Raji (cell line): ENCODE data around the gene PHF12.

Experiments used
- POLR2A ChIP-seq: IDR thresholded peaks from 2 replicates; pipeline ENCODE4 v1.6.1; 2011; ENCODE audit warnings: low read depth, low read length, control low read depth; ENCODE audit not compliant: insufficient read depth

The PHF12 gene

GRCh38 chr17:28951428-28951990 is at the start of gene PHF12:
TSS of gene PHF12 (minus strand) at chr17:28951518. CDS start at chr17:28950960, 558 bp downstream.
- TF ChIP-seq POLR2A: peak; percentile 59

- no peak for TF ChIP-seq POLR2A
Measured at GRCh38 chr17:29000973-29001372, 49.7 kb upstream of the PHF12 start.

GRCh38 chr17:28999206-28999605 is 47.9 kb upstream of the PHF12 start:
- TF ChIP-seq POLR2A: no peak

- TF ChIP-seq POLR2A: no peak
Measured at GRCh38 chr17:28997806-28998205, 46.5 kb upstream of the PHF12 start.

GRCh38 chr17:28996554-28997096 is 45.3 kb upstream of the PHF12 start:
- no peak for TF ChIP-seq POLR2A

GRCh38 chr17:28993645-28994426 is 42.5 kb upstream of the PHF12 start:
- no peak for TF ChIP-seq POLR2A

- no peak for TF ChIP-seq POLR2A
Measured at GRCh38 chr17:28992625-28993600, 41.6 kb upstream of the PHF12 start.

GRCh38 chr17:28992185-28992584 is 40.9 kb upstream of the PHF12 start:
- TF ChIP-seq POLR2A: no peak

GRCh38 chr17:28991779-28992178 is 40.5 kb upstream of the PHF12 start:
- no peak for TF ChIP-seq POLR2A

- TF ChIP-seq POLR2A: no peak
Measured at GRCh38 chr17:28989028-28989427, 37.7 kb upstream of the PHF12 start.

GRCh38 chr17:28988475-28988874 is 37.2 kb upstream of the PHF12 start:
- no peak for TF ChIP-seq POLR2A

GRCh38 chr17:28986714-28987655 is 35.7 kb upstream of the PHF12 start:
- TF ChIP-seq POLR2A: no peak

- no peak for TF ChIP-seq POLR2A
Measured at GRCh38 chr17:28985950-28986713, 34.8 kb upstream of the PHF12 start.
